ENCODE measurements around the gene TEDC2. TPM values are rescaled to one million over a fixed set of nuclear protein-coding genes. Genes with fewer than 3 reads are reported as not detected.

The TEDC2 gene
- total and polyA plus RNA-seq, 3 experiments from 2014 or later, result 0.56 to 34.2 (median 32.1) TPM

- no peaks in the 10 kb centered on the region for H3K36me3 ChIP-seq (ENCODE audit: insufficient read depth, low read length)
- H3K4me3 ChIP-seq (ENCODE audit: low read length), result peak overlapping the region; percentile 74
- ChIA-PET CTCF (interaction anchor here (1.4 to 2.9 kb wide), 2 partner anchors 11 to 20 kb away, joined by 6 to 10 read pairs; no protein-coding TSS in a partner anchor), POLR2A (interaction anchor here (0.6 to 2.3 kb wide), 6 partner anchors 19 to 1093 kb away, joined by 3 to 29 read pairs (median 4); partner anchors contain the start of genes CEMP1, ECI1 and PDPK1)
- Mint-ChIP-seq H3K27ac (peak overlapping the region; percentile 91 to 99 (median 96)), H3K9me3 (no peaks in the 10 kb centered on the region), H3K36me3 (peaks cover 0 to 28% (median 0%) of the 10 kb centered on the region in 3 donors), H3K4me1 (peaks cover 43 to 49% (median 47%) of the 10 kb centered on the region in 3 donors), H3K27me3 (peaks cover 0 to 6% of the 10 kb centered on the region in 2 donors), H3K4me3 (peak overlapping the region; percentile 88 to 97 (median 91))
- peak in 3 of 5 donors; percentile 19 to 67 (median 60) for DNase-seq
- H3K27ac ChIP-seq (ENCODE audit: low read depth, low read length), result peak overlapping the region; percentile 86
- H3K27me3 ChIP-seq (ENCODE audit: insufficient read depth, low read length, poor library complexity, severe bottlenecking), result no peaks in the 10 kb centered on the region
- H3K9me3 ChIP-seq (ENCODE audit: low read length), result no peaks in the 10 kb centered on the region
- H3K4me1 ChIP-seq (ENCODE audit: insufficient read depth, low read length), result peaks cover 41% of the 10 kb centered on the region
Observed at GRCh38 chr16:2512735-2513404, 53.0 kb downstream of the TEDC2 start.

DNA sequence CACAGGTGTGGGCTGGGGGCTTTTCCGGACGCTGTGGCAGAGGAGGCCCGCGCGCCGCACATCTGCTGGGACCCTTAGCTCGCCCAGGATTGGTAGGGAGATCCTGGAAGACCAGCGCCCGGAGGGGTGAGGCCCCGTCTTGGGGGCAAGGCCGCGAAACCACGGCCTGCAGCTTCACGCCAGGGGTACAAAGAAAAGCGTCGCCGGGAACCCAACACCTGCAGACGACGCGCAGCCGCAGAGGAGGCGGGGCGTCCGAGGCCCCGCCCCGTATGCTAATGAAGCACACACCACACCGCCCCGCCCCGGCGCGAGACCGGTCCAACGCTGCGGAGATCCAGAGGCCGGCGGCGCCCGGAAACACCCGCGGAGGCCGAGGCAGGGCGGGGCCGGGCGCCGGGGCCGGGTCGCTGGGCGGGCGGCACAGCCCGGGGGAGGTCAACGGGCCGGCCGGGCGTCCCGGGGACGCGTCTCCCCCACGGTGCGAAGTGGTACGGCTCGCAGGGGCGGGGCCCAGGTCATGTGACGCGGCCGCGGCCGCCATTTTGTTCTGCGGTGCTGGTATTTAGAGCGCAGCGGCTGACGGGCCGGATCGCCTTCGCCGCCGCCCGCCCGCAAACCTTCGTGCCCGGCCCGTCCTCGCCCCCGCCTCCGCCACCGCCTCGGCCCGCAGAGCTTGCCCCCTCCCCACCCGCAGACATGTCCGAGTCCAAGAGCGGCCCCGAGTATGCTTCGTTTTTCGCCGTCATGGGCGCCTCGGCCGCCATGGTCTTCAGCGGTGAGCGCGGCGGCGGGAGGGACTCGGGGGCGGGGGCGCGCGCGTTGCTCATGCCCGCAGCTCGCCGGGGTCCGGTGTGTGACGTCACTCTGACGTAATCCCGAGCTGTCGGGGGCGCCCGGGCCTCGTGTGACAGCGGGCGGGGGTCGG is 53.8 kb downstream of the TEDC2 start, which contains the start of gene ATP6V0C:
Gene ATP6V0C, plus strand, starts transcription at position 548 of the 928 bp plus-strand sequence. Its CDS starts 152 bp downstream, at position 700.
- Mint-ChIP-seq H3K4me1 (peaks cover 50 to 57% (median 51%) of the 10 kb centered on the region in 3 donors), H3K27ac (peak within 1 kb of the TSS; percentile 95 to 99 (median 98)), H3K36me3 (peaks cover 0 to 31% (median 0%) of the 10 kb centered on the region in 3 donors), H3K27me3 (peaks cover 0 to 6% of the 10 kb centered on the region in 2 donors), H3K4me3 (peak within 1 kb of the TSS; percentile 90 to 97 (median 94)), H3K9me3 (no peaks in the 10 kb centered on the region)
- Histone ChIP-seq H3K4me1 (ENCODE audit: insufficient read depth, low read length) (peaks cover 49% of the 10 kb centered on the region), H3K27me3 (ENCODE audit: insufficient read depth, low read length, poor library complexity, severe bottlenecking) (no peaks in the 10 kb centered on the region), H3K27ac (ENCODE audit: low read depth, low read length) (peak within 1 kb of the TSS; percentile 86), H3K9me3 (ENCODE audit: low read length) (no peaks in the 10 kb centered on the region), H3K36me3 (ENCODE audit: insufficient read depth, low read length) (no peaks in the 10 kb centered on the region), H3K4me3 (ENCODE audit: low read length) (peak within 1 kb of the TSS; percentile 87)
- ChIA-PET POLR2A (interaction anchor here (0.6 to 2.3 kb wide), 8 partner anchors 18 to 1094 kb away, joined by 3 to 29 read pairs (median 4); partner anchors contain the start of genes CEMP1, ECI1 and PDPK1), CTCF (interaction anchor here (0.6 to 2.9 kb wide), 5 partner anchors 12 to 319 kb away, joined by 3 to 10 read pairs (median 4); partner anchors contain the start of gene PDPK1)
- DNase-seq, result peak; percentile 88 to 94 (median 94)

Other genes with a start within 250 kb of the TEDC2 start
- 10 to 100 TPM in 1 of 2 experiments, 1 to 10 TPM in 1; 8.4 to 10.9 TPM for gene BRICD5, start 249.2 kb upstream of the TEDC2 start, total RNA-seq
- gene BRICD5, start 249.2 kb upstream of the TEDC2 start, polyA plus RNA-seq, result 0.14 TPM
- 10 to 100 TPM; 27.3 to 30.9 TPM for gene PGP, start 245.3 kb upstream of the TEDC2 start, total RNA-seq
- gene PGP, start 245.3 kb upstream of the TEDC2 start, polyA plus RNA-seq, result 14.7 TPM
- gene E4F1, start 236.5 kb upstream of the TEDC2 start, total RNA-seq, result 10 to 100 TPM; 28.9 to 29.8 TPM
- gene E4F1, start 236.5 kb upstream of the TEDC2 start, polyA plus RNA-seq, result 16.5 TPM
- gene DNASE1L2, start 223.7 kb upstream of the TEDC2 start, total RNA-seq, result 1 to 10 TPM; 1.4 to 1.5 TPM
- gene DNASE1L2, start 223.7 kb upstream of the TEDC2 start, polyA plus RNA-seq, result not detected
- 10 to 100 TPM; 30.3 to 33.1 TPM for gene ECI1, start 208.5 kb upstream of the TEDC2 start, total RNA-seq
- gene ECI1, start 208.5 kb upstream of the TEDC2 start, polyA plus RNA-seq, result 45.9 TPM
- gene RNPS1, start 192.0 kb upstream of the TEDC2 start, total RNA-seq, result 100 to 1,000 TPM; 367 to 382 TPM
- 312 TPM for gene RNPS1, start 192.0 kb upstream of the TEDC2 start, polyA plus RNA-seq
- gene ABCA3, start 119.4 kb upstream of the TEDC2 start, total RNA-seq, result 1 to 10 TPM; 7.0 to 7.9 TPM
- 4.1 TPM for gene ABCA3, start 119.4 kb upstream of the TEDC2 start, polyA plus RNA-seq
- gene CCNF, start 30.7 kb upstream of the TEDC2 start, total RNA-seq, result 10 to 100 TPM; 30.5 to 30.8 TPM
- gene CCNF, start 30.7 kb upstream of the TEDC2 start, polyA plus RNA-seq, result 2.6 TPM
- gene NTN3, start 11.2 kb downstream of the TEDC2 start, total RNA-seq, result not detected
- not detected for gene NTN3, start 11.2 kb downstream of the TEDC2 start, polyA plus RNA-seq
- gene TBC1D24, start 15.0 kb downstream of the TEDC2 start, total RNA-seq, result 10 to 100 TPM; 28.3 to 32.7 TPM
- gene TBC1D24, start 15.0 kb downstream of the TEDC2 start, polyA plus RNA-seq, result 3.5 TPM
- gene ATP6V0C, start 53.8 kb downstream of the TEDC2 start, total RNA-seq, result 100 to 1,000 TPM; 154 to 157 TPM
- 101 TPM for gene ATP6V0C, start 53.8 kb downstream of the TEDC2 start, polyA plus RNA-seq
- 10 to 100 TPM; 34.1 to 35.5 TPM for gene AMDHD2, start 60.3 kb downstream of the TEDC2 start, total RNA-seq
- gene AMDHD2, start 60.3 kb downstream of the TEDC2 start, polyA plus RNA-seq, result 21.2 TPM
- under 1 TPM in 1 of 2 experiments, not detected in 1; 0.16 TPM for gene CEMP1, start 71.3 kb downstream of the TEDC2 start, total RNA-seq
- 3.3 TPM for gene CEMP1, start 71.3 kb downstream of the TEDC2 start, polyA plus RNA-seq
- gene PDPK1, start 77.9 kb downstream of the TEDC2 start, total RNA-seq, result 10 to 100 TPM; 56.8 to 58.5 TPM
- 46.2 TPM for gene PDPK1, start 77.9 kb downstream of the TEDC2 start, polyA plus RNA-seq
- 10 to 100 TPM; 49.7 to 50.5 TPM for gene KCTD5, start 222.4 kb downstream of the TEDC2 start, total RNA-seq
- 21.2 TPM for gene KCTD5, start 222.4 kb downstream of the TEDC2 start, polyA plus RNA-seq